ENCODE results near the gene TNIK.

Gene TNIK

GRCh38 chr3:171038342-171038741, 421.9 kb downstream of the TNIK start:
- DNase-seq (ENCODE audit: low read depth): no peak

GRCh38 chr3:171028779-171029232, 431.4 kb downstream of the TNIK start:
- DNase-seq (ENCODE audit: low read depth): no peak

GRCh38 chr3:171028025-171028778, 432.0 kb downstream of the TNIK start:
- DNase-seq (ENCODE audit: low read depth): no peak

- no peak for DNase-seq (ENCODE audit: low read depth)
These were observed 433.5 kb downstream of the TNIK start, which contains the start of gene SLC2A2 for GRCh38 chr3:171026597-171027293. Gene SLC2A2 (minus strand): TSS chr3:171026720. CDS start chr3:171026670, 50 bp downstream.

- no peak for DNase-seq (ENCODE audit: low read depth)
These were observed 436.6 kb downstream of the TNIK start for GRCh38 chr3:171023566-171023965.

GRCh38 chr3:171021377-171021776, 438.8 kb downstream of the TNIK start:
- no peak for DNase-seq (ENCODE audit: low read depth)

- DNase-seq (ENCODE audit: low read depth): no peak
These were observed 441.9 kb downstream of the TNIK start for GRCh38 chr3:171018156-171018935.

GRCh38 chr3:171013822-171014748, 446.1 kb downstream of the TNIK start:
- no peak for DNase-seq (ENCODE audit: low read depth)

- no peak for DNase-seq (ENCODE audit: low read depth)
These were observed 448.3 kb downstream of the TNIK start for GRCh38 chr3:171011873-171012336.
